Breast epithelium (tissue), 3 donors: Measurements from ENCODE around the gene FBXL4.

Experiments used
- POLR2A ChIP-seq: fragments of 450-650 bp; IDR thresholded peaks from one replicate; pipeline ENCODE4 v1.6.1; 2016; ENCODE audit warnings: antibody characterized with exemption, mild to moderate bottlenecking, moderate library complexity
- TF ChIP-seq, protein P1 (sequence below), 3 donors: fragments of 450-650 bp; IDR thresholded peaks; one replicate each; pipeline ENCODE4 v1.5.1; 2016 to 2017; ENCODE audit warnings: antibody characterized with exemption in 3 of 3, mild to moderate bottlenecking in 3 of 3, moderate library complexity in 3 of 3

DNA sequence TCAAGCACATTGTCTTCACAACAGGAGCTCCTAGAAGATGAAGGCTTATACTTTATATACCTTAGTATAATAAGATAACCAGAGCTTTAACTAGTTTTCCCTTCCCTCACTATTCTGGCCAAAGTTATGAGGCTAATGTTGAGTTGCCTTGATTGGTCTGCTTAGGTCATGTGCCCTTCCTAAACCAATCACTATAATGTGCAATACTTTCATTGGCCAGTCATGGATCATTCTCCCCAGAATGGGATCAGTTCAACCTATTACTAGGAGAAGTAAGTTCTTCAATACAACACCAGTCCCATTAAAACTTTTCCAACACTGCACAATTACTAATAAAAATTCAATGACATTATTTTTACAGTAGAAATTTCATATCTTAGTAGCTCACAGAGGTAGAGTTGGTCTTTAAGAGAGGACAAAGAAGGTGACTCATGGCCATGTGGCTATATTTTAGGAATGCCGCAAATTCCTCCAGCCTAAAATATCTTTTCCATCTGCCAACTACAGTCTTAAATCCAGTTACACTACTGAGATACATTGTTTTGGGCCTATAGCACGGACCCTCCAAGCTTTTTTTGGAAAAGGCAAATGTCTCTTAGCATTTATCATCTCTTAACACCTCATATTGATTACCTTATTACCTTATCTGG, 125.9 kb downstream of the FBXL4 start:
- TF ChIP-seq, protein P1, sequence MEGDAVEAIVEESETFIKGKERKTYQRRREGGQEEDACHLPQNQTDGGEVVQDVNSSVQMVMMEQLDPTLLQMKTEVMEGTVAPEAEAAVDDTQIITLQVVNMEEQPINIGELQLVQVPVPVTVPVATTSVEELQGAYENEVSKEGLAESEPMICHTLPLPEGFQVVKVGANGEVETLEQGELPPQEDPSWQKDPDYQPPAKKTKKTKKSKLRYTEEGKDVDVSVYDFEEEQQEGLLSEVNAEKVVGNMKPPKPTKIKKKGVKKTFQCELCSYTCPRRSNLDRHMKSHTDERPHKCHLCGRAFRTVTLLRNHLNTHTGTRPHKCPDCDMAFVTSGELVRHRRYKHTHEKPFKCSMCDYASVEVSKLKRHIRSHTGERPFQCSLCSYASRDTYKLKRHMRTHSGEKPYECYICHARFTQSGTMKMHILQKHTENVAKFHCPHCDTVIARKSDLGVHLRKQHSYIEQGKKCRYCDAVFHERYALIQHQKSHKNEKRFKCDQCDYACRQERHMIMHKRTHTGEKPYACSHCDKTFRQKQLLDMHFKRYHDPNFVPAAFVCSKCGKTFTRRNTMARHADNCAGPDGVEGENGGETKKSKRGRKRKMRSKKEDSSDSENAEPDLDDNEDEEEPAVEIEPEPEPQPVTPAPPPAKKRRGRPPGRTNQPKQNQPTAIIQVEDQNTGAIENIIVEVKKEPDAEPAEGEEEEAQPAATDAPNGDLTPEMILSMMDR (IDR thresholded peaks at IDR 0.05), result no peak
- no peak for TF ChIP-seq POLR2A
